Vagina (tissue), 2 donors: Measurements from ENCODE around the gene CPT1C.

Source experiments
- POLR2AphosphoS5 ChIP-seq, 2 donors: sonication (generic); formaldehyde crosslinking; IDR thresholded peaks; one replicate each; pipeline ENCODE4 v1.9.0; 2017; ENCODE audit warnings: antibody characterized with exemption in 2 of 2, mild to moderate bottlenecking in 2 of 2, low read depth in 1 of 2; ENCODE audit not compliant: insufficient read depth in 1 of 2
- TF ChIP-seq, protein P1 (sequence below), 3 experiments: fragments of 450-650 bp in 2 of 3; fragments of 200-600 bp in 1 of 3; sonication (generic) in 1 of 3; IDR thresholded peaks; one replicate each; pipeline ENCODE4 v1.5.1; 2017 to 2019; ENCODE audit warnings: antibody characterized with exemption in 3 of 3, mild to moderate bottlenecking in 2 of 3, moderate library complexity in 2 of 3

DNA sequence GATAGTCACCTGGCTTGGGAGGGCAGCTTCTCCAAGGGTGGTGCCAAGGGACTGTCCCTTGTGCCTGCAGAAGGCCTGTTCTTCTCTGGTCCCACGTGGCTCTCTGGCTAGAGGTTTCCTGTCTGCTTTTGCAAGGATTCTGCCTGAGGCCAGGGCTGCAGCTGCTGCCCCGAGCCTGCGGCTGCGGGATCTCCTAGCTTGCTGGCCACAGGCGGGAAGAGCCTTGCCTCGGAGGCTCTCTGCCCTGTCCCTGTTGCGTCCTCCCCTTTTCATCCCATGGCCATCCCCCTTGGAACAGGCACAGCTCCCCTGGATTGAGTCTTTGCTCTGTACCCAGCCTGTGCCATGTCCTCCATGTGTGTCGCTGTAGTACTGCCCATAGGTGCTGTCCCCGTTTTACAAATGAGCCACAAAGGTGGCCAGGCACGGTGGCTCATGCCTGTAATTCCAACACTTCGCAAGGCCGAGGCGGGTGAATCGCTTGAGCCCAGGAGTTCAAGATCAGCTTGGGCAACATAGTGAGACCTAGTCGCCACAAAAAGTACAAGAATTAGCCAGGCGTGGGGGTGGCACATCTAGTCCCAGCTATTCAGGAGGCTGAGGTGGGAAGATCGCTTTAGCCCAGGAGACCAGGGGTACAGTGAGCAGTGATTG lies 34.3 kb upstream of the CPT1C start:
- TF ChIP-seq, protein P1, sequence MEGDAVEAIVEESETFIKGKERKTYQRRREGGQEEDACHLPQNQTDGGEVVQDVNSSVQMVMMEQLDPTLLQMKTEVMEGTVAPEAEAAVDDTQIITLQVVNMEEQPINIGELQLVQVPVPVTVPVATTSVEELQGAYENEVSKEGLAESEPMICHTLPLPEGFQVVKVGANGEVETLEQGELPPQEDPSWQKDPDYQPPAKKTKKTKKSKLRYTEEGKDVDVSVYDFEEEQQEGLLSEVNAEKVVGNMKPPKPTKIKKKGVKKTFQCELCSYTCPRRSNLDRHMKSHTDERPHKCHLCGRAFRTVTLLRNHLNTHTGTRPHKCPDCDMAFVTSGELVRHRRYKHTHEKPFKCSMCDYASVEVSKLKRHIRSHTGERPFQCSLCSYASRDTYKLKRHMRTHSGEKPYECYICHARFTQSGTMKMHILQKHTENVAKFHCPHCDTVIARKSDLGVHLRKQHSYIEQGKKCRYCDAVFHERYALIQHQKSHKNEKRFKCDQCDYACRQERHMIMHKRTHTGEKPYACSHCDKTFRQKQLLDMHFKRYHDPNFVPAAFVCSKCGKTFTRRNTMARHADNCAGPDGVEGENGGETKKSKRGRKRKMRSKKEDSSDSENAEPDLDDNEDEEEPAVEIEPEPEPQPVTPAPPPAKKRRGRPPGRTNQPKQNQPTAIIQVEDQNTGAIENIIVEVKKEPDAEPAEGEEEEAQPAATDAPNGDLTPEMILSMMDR (IDR thresholded peaks at IDR 0.05), result no peak
- TF ChIP-seq POLR2AphosphoS5 (IDR thresholded peaks at IDR 0.05; ENCODE audit: insufficient read depth in 1 of 2, low read depth in 1 of 2), result no peak
